Endothelial cell (in vitro differentiated cells): ENCODE data around the gene OR4C45. TPM values are rescaled to one million over a fixed set of nuclear protein-coding genes. Genes with fewer than 3 reads are reported as not detected.

Experiments used
- DNase-seq: peaks from one replicate; pipeline ENCODE4 v3.0.0; 2021; ENCODE audit warnings: low spot score
- H3K27ac Mint-ChIP-seq: one replicate; pipeline ENCODE4 v1.8.0; 2021; ENCODE audit warnings: mixed read lengths, inconsistent platforms; ENCODE audit not compliant: unreplicated experiment
- H3K27me3 Mint-ChIP-seq: one replicate; pipeline ENCODE4 v1.8.0; 2021; ENCODE audit warnings: mild to moderate bottlenecking, moderate library complexity, mixed read lengths, inconsistent platforms; ENCODE audit not compliant: unreplicated experiment
- H3K36me3 Mint-ChIP-seq: one replicate; pipeline ENCODE4 v1.8.0; 2021; ENCODE audit warnings: mild to moderate bottlenecking, low read depth, mixed read lengths, inconsistent platforms; ENCODE audit not compliant: unreplicated experiment
- H3K4me1 Mint-ChIP-seq: one replicate; pipeline ENCODE4 v1.8.0; 2021; ENCODE audit warnings: mild to moderate bottlenecking, mixed read lengths, inconsistent platforms; ENCODE audit not compliant: unreplicated experiment
- H3K4me3 Mint-ChIP-seq: one replicate; pipeline ENCODE4 v1.8.0; 2021; ENCODE audit warnings: mild to moderate bottlenecking, mixed read lengths, inconsistent platforms; ENCODE audit not compliant: unreplicated experiment
- H3K9me3 Mint-ChIP-seq: one replicate; pipeline ENCODE4 v1.8.0; 2021; ENCODE audit warnings: mixed read lengths, inconsistent platforms; ENCODE audit not compliant: unreplicated experiment
- CTCF ChIP-seq: fragments of 200-600 bp; sonication (generic); IDR thresholded peaks from one replicate; pipeline ENCODE4 v1.5.0; 2021; ENCODE audit warnings: antibody characterized with exemption; ENCODE audit not compliant: unreplicated experiment
- total RNA-seq: library from RNA; stranded (reverse); fragmentation: NEBNext Ultra II Directional; extraction: Animal tissue kit (Norgen Biotek cat#: 25700); gene quantifications from one replicate; pipeline ENCODE4 v1.2.1, GENCODE V29; 2021; ENCODE audit not compliant: unreplicated experiment

The OR4C45 gene
- total RNA-seq, 1 donor from 2014 or later, result not detected

GRCh38 chr11:50080256-50080655 lies 47.6 kb downstream of the OR4C45 start:
- DNase-seq, result no peak
- H3K36me3 Mint-ChIP-seq, result peaks cover 37% of the 10 kb centered on the region
- H3K4me1 Mint-ChIP-seq, result no peaks in the 10 kb centered on the region
- peaks cover 65% of the 10 kb centered on the region for H3K9me3 Mint-ChIP-seq
- H3K27ac Mint-ChIP-seq, result no peak overlapping the region
- peaks cover 35% of the 10 kb centered on the region for H3K27me3 Mint-ChIP-seq
- H3K4me3 Mint-ChIP-seq, result no peak overlapping the region
- no peak for TF ChIP-seq CTCF

Other genes starting within 250 kb of the OR4C45 start
- not detected for gene OR4C13, start 80.5 kb upstream of the OR4C45 start, total RNA-seq
- not detected for gene OR4C12, start 50.3 kb upstream of the OR4C45 start, total RNA-seq